NCI-H524 (cell line): ENCODE measurements around the gene VHLL.

Source experiments
- DNase-seq, 2 experiments: peaks; one replicate each; lab custom pipeline; 2025; lab: John Stamatoyannopoulos, UW

The VHLL gene

GRCh38 chr1:156291226-156292061, 7.7 kb downstream of the VHLL start:
- DNase-seq, result no peak

- no peak for DNase-seq
Observed at GRCh38 chr1:156289857-156290256, 9.2 kb downstream of the VHLL start.

- DNase-seq, result no peak
Observed at GRCh38 chr1:156286061-156286460, 13.0 kb downstream of the VHLL start.

GRCh38 chr1:156285437-156285836, 13.7 kb downstream of the VHLL start:
- no peak for DNase-seq

- no peak for DNase-seq
Observed at GRCh38 chr1:156284757-156285156, 14.3 kb downstream of the VHLL start.

- DNase-seq, result no peak
Observed at GRCh38 chr1:156284112-156284511, 15.0 kb downstream of the VHLL start, which contains the start of gene TMEM79. Gene TMEM79 (plus strand): TSS chr1:156284325. CDS start chr1:156285227, 902 bp downstream.

GRCh38 chr1:156283521-156283920, 15.6 kb downstream of the VHLL start:
- DNase-seq, result no peak

- DNase-seq, result peak; percentile 95 to 97
Observed at GRCh38 chr1:156282479-156283222, 16.5 kb downstream of the VHLL start, which contains the start of gene SMG5. Gene SMG5 (minus strand): TSS chr1:156282825. CDS start chr1:156282680, 145 bp downstream.

GRCh38 chr1:156281693-156282478, 17.2 kb downstream of the VHLL start:
- DNase-seq, result peak in 1 of 2 experiments; percentile 21

- DNase-seq, result no peak
Observed at GRCh38 chr1:156281281-156281680, 17.8 kb downstream of the VHLL start.

- DNase-seq, result no peak
Observed at GRCh38 chr1:156279837-156280236, 19.3 kb downstream of the VHLL start.

GRCh38 chr1:156276966-156277381, 22.1 kb downstream of the VHLL start:
- DNase-seq, result no peak

GRCh38 chr1:156276532-156276931, 22.6 kb downstream of the VHLL start:
- no peak for DNase-seq

GRCh38 chr1:156270314-156270713, 28.8 kb downstream of the VHLL start:
- no peak for DNase-seq

- no peak for DNase-seq
Observed at GRCh38 chr1:156268336-156268735, 30.8 kb downstream of the VHLL start.

- DNase-seq, result no peak
Observed at GRCh38 chr1:156266051-156266450, 33.1 kb downstream of the VHLL start.

- DNase-seq, result no peak
Observed at GRCh38 chr1:156263288-156263655, 35.8 kb downstream of the VHLL start.

- no peak for DNase-seq
Observed at GRCh38 chr1:156262461-156263287, 36.4 kb downstream of the VHLL start.

GRCh38 chr1:156260896-156261295, 38.2 kb downstream of the VHLL start:
- DNase-seq, result no peak

GRCh38 chr1:156259805-156260204, 39.3 kb downstream of the VHLL start:
- no peak for DNase-seq

GRCh38 chr1:156258859-156259258, 40.2 kb downstream of the VHLL start:
- no peak for DNase-seq
